HG02852 (cell line): Measurements from ENCODE around the gene KIAA1210.
"Not testable (repeated sequence)": the region's sequence is repeated elsewhere in the genome, so short reads cannot be mapped to it uniquely, and the experiment has no call there.

ENCODE experiments used
- ATAC-seq: cut with Tn5 transposase; IDR thresholded peaks from one replicate; pipeline ENCODE4 v1.9.1; 2021; ENCODE audit warnings: mild to moderate bottlenecking, moderate library complexity; ENCODE audit not compliant: unreplicated experiment

KIAA1210 gene

DNA sequence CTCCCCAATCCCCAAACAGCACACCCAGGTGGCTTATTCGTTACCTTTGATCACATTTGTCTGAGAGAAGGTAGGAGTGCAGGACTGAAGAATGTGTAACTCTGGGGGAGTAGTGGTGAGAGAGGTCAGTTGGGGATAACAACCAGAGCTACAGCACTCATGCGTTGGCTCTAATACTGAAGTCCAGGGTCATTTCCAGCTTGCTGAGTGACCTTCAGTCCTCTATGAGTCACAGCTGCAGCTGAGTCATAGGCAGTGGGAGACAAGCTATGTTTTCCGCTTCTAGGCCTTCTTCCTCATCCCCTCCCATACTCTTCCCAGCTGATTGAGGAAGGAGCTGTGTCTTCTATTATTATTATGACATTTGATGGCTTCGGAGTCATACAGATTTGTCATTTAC is 86.4 kb downstream of the KIAA1210 start:
- ATAC-seq = no peak

GRCh38 chrX:119040432-119040831 is 87.2 kb downstream of the KIAA1210 start:
- ATAC-seq = no peak

GRCh38 chrX:119036107-119037029 is 91.2 kb downstream of the KIAA1210 start:
- ATAC-seq = no peak

DNA sequence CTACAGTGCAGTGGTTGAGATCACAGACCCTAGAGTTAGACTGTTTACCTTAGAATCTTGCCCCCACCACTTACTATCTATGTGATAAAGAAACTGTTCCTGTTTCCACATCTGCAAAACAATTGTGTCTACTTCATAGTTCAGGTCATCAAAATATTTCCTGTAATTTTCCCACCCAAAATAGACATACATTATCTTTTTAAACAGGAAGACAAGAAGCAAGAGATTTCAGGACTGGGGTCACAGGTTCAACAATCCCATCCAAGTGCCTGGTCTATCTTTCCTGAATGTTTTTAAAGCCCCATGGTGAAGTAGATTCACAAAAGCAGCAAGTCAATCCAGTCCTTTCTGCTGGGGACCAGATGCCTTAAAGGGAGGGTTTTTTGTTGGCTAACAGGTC is 96.6 kb downstream of the KIAA1210 start:
- no peak for ATAC-seq

DNA sequence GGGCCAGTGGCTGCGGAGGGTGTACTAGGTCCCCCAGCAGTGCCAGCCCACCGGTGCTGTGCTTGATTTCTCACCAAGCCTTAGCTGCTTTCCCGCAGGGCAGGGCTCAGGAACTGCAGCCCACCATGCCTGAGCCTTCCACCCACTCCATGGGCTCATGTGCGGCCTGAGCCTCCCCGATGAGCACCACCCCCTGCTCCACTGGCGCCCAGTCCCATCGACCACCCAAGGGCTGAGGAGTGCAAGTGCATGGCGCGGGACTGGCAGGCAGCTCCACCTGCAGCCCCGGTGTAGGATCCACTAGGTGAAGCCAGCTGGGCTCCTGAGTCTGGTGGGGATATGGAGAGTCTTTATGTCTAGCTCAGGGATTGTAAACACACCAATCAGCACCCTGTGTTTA is 98.0 kb downstream of the KIAA1210 start:
- not testable (repeated sequence) for ATAC-seq

- ATAC-seq = no peak
Measured at GRCh38 chrX:119028733-119029330, 98.8 kb downstream of the KIAA1210 start.
